Measurements from ENCODE around the gene HOXD4. TPM values are rescaled to one million over a fixed set of nuclear protein-coding genes. Genes with fewer than 3 reads are reported as not detected.

The HOXD4 gene
- 5.5 and 12.4 TPM in 2 replicates for total RNA-seq

- DNase-seq (ENCODE audit: extremely low read depth, low read depth, low spot score), result no peak
Observed at GRCh38 chr2:176151442-176152287, at the start of gene HOXD4. Gene HOXD4 (plus strand): TSS chr2:176151550. CDS start chr2:176151634, 84 bp downstream.

DNA sequence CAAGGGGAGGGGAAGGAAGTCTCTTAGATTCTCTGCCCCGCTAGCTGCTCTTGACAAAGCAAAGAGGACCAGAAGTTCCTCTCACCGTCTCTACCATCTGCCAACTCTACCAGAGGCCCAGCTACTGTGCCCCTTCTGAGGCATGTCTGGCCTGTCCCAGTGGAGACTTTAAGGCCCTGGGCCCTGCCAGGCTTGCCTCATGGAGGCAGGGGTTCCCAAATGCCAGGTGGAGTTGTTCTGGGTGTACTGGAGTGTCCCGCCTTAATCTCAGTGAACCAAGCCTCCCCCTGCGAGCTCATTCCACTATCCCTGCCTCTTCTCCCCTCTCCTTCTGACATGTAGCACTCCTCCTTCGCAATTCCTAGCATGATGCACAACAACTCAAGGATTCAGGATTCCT lies 49.5 kb upstream of the HOXD4 start:
- no peak for DNase-seq (ENCODE audit: extremely low read depth, low read depth, low spot score)

DNA sequence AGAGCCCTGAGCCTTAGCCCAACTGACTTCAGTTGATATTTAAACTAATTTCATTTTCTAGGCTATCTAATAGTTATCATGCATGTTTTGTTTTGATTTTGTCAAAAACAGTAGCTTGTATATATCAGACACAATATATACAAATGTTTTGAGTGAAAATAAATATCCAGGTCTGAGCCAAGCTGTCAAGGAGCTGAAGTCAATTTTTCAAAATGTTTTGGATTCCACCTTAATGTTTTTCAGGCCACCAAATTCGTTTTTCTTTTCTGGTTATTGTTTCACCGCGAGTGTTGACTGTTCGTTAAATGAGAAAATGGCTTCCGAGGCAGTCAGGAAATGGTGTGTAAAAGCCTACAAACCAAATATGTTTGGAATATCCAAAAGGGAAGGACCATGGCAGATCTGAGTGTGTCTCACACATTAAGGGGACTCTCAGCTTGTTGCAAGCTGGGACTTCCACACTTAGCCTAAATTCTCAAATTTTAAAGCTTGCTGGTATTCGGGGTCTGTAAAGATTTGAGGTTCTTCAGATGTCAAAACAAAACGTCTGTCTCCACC lies 49.0 kb upstream of the HOXD4 start:
- DNase-seq (ENCODE audit: extremely low read depth, low read depth, low spot score), result no peak

DNA sequence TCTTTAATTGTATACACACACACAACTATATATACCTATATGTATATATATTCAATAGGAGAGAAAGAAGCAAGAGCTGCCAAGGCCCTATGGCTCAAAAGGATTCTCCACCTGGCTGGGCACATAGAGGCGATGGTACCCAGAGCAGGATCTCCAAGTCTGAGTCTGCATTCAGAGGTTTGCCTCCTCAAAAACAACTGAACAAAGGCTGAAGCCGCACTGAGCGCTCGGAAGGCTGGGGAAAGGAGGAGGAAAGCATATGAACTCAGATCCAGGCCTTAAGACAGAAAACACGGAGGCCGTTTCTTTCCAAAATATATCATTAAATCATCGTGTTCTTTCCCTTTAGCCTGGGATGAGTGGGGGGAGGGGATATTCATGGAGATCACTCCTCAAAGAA lies 48.2 kb upstream of the HOXD4 start:
- DNase-seq (ENCODE audit: extremely low read depth, low read depth, low spot score), result no peak

DNA sequence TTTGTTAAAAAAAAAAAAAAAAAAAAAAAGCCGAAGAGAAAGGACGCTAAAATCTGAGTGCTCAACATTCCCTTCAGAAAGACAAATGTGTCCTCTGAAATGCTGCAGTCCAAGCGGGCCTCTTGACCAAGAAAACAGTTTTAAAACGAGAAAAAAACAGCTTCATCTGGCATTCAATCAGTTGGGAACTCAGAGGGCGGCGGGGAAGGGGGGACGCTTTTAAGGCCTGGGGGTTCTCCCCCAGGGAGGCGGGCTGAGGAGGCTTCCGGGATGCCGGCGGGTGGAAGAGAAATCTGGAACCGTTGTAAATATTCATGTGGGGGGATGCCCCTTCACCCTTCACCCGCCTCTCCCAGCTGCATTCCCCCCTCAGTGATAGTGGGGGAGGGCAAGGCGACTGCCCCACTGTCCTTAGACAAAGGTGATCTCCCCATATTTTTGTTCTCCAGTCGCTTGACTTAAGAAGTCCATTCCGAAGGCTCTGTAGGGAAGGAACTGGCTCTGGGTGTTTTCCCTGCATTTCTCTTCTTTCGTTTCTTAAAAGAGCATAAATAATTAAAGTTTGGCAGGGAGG lies 47.5 kb upstream of the HOXD4 start:
- no peak for DNase-seq (ENCODE audit: extremely low read depth, low read depth, low spot score)

DNA sequence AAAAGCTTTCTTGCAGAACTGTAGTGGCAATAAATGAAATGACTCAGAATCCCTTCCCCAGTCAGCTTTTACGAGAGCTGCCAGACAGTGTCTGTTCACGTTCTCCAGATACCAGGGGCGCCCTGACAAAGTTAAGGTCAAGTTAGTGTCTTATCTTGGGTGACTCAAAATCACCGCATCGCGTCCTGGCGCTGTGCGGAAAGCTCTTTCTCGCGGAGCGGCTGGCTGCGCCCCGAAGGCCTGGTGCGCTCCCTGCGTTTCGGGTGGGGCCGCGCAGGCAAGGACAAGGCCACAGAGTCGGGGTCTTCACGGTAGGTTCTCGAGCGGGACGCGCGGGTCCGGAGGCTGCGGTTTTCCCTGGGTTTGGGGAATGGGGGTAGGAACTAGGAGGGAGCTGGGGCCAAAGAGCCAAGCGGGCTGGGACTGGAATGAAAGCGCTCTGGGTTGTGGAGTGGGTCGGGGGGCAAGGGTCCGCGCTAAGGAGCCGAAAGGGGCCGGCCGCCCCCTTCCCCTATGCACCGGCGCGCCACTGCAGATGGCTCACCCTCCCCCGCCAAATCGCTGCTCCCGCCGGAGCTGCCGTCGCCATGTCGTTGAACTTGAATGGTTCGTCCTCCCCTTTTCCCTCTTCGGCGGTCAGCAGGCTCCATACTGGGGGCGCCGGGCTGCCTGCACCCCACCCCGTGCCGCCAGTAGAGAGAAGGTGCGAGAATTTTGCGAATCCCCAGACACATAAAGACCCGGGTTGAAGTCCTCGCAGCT lies 46.9 kb upstream of the HOXD4 start:
- DNase-seq (ENCODE audit: extremely low read depth, low read depth, low spot score), result no peak

DNA sequence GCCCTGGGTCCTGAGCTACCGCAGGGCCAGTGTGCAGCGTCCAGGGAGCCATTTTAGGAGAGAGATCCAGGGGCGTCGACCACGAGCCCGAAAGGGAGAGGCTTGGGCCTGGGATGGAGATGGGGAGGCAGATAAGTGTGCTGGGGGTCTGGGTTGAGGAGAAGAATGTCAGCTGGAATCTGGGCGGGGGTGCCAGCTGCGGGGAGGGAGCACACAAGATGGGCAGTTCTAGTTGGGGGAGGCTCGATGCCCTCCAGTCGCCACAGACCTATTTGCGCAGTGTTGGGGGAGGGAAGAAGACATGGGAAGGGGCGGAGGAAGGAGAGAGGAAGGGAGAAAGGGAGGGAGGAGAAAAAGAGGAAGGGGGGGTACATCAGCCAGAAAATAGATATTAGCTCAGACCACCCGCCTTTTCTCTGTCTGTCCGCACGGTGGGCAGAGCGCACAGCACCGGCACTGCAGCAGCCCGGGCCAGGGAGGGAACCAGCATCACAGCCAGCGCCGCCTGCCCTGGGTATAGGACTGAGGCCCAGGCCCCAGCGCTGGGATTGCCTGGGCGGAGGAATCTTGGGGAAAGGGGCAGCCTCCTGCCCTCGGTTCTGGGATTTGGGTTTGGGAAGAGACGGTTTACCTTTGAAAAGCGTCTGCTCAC lies 46.1 kb upstream of the HOXD4 start:
- no peak for DNase-seq (ENCODE audit: extremely low read depth, low read depth, low spot score)

DNA sequence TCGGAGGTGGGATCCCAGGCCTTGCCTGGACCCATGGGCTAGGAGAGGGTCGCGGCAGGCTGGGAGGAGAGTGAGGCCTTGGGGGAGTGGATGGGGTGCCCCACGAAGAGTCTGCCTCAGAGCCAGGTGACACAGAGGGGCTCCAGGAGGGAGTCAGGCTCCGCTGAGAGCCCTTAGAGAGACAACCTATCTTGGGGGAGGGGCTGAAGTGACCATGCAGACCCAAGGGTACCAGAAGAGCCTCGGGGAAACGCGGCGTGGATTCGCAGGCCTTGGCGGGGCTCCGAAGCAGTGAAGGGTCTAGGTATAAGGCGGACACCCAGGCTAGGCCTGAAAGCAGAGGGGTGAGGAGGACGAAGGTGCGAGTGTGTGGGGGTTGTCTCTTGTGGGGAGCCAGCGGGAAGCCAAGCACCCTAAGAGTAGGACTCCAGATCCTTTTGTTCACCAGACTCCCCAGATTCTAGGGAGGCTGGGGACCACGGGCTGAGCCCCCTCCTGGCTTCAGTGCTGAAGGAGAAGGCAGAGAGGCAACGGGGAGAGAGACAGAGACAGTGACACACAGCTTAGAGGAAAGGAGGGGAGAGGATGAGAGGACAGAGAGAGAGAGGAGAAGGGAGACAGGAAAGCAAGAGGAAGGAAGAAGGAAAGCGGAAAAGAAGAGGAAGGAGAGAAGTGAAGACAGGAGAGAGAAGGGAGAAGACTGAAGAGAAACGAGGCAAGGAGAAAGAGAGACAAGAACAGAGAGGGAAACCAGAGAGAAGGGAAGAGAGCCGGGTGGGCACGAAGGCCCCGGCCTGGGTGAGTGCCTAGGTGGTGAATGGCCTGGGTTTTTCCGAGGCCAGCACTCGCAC lies 45.4 kb upstream of the HOXD4 start:
- DNase-seq (ENCODE audit: extremely low read depth, low read depth, low spot score), result no peak

- no peak for DNase-seq (ENCODE audit: extremely low read depth, low read depth, low spot score)
Observed at GRCh38 chr2:176106581-176107539, 44.5 kb upstream of the HOXD4 start, which contains the start of gene HOXD11. Gene HOXD11 (plus strand): TSS chr2:176107280. CDS start chr2:176107356, 76 bp downstream.

GRCh38 chr2:176107731-176108181 lies 43.6 kb upstream of the HOXD4 start:
- no peak for DNase-seq (ENCODE audit: extremely low read depth, low read depth, low spot score)

DNA sequence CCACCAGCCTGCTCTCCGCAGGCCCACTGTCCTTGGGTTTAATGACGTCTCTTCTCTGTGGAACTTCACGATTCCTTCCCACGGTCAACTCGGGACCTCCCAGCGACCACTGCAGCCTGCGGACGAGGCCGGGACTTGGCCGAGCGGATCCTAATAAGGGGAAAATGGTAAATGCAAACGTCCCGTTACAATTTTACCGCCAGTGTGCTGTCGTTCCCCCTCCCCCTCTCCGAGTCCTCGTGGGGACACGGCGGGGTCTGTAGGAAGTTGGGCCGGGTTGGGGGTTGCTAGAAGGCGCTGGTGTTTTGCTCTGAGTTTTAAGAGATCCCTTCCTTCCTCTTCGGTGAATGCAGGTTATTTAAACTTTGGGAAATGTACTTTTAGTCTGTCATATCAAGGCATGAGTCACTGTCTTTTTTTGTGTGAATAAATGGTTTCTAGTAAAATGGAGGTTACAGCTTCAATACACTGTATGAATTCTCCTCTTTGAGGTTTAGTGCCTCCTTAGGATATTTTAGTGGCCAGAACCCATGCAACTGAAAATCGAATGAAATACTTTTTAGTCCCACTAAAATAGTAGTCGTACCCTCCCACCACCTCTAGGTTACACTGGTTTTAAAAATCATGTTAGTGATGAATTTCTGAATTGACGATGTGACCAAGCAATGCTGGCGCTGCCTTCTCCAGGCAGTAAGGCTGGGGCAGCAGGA lies 42.0 kb upstream of the HOXD4 start:
- no peak for DNase-seq (ENCODE audit: extremely low read depth, low read depth, low spot score)

DNA sequence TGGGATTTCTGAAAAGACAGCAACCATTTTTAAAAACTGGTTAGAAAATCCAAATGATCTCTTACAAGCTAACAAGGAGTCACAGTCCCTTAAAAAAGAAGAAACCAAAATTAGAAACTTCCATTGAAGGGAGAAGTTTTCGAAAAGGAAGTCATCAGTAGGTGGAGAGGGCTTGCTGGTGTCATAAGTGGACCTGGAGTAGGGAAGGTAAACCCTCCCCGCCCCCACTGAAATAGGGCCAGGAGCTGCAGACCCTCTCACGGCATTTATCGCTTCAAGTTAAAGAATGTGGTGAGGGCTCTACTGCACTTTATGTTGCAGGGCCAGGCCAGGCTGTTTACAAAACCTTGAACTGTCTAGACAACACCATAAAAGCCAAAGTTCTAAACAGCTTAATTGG lies 41.4 kb upstream of the HOXD4 start:
- no peak for DNase-seq (ENCODE audit: extremely low read depth, low read depth, low spot score)

- DNase-seq (ENCODE audit: extremely low read depth, low read depth, low spot score), result no peak
Observed at GRCh38 chr2:176110415-176111308, 40.7 kb upstream of the HOXD4 start.

DNA sequence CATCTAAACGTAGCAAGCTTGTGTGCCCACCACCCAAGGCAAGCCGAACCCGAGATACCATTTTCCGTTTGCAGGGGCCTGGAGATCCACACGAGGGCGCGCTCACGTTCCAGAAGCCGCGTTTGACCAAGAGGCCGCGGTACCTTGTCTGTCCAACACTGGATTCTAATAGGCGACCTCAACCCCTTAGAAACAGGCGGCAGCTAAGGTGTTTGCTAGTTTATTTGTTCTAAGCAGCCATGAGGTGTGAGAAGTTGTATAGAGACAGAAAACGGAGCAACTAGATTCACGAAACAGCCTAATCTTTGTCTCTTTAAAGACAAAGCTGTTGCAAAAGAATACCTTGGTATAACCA lies 40.1 kb upstream of the HOXD4 start:
- no peak for DNase-seq (ENCODE audit: extremely low read depth, low read depth, low spot score)

DNA sequence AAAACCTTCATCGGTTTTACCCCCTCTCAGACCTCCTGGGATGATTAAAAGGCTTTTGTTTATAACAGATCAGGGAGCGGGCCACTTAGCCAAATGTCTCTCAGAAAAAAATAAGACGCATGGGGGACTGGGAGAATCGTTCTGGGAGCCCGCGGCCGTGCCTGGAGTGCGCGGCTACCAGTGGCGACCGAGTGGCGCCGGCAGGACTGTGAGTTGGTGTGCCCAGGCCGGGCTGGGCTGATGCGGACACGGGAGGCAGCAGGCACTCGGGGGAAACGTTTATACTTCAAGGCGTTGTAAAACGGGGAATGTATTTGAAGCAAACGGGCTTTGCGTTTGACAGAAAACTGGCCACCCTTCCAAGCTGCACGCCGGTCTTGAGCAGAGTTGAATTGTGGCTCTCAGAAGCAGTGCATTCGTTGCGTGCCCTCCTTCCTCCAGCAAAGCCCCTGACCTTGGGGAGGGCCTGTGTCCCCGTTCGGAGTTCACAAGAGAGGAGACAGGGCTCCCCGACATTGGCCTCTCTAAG lies 39.4 kb upstream of the HOXD4 start:
- no peak for DNase-seq (ENCODE audit: extremely low read depth, low read depth, low spot score)

GRCh38 chr2:176112375-176113302 lies 38.7 kb upstream of the HOXD4 start:
- no peak for DNase-seq (ENCODE audit: extremely low read depth, low read depth, low spot score)

All from glomerular endothelial cell (primary cell).